Panc1 (cell line): ENCODE results near the gene DOCK3. TPM values are rescaled to one million over a fixed set of nuclear protein-coding genes. Genes with fewer than 3 reads are reported as not detected.
"Not testable (repeated sequence)": the region's sequence is repeated elsewhere in the genome, so short reads cannot be mapped to it uniquely, and the experiment has no call there.

Experiments
- ATAC-seq: fragments of 200-7000 bp; cut with Tn5 transposase; 2 replicates; pipeline ENCODE4 v1.9.1; 2020; ENCODE audit warnings: mild to moderate bottlenecking, moderate library complexity
- BruUV-seq: library from RNA; stranded (reverse); fragments of 400-500 nt; replicated peaks from 2 replicates; lab custom pipeline; 2021; lab: Mats Ljungman, UMichigan
- CTCF ChIA-PET: fragments of 300-600 bp; sonication (Branson Sonifier 250); formaldehyde crosslinking; loops from one replicate; lab custom pipeline; 2022; ENCODE audit warnings: antibody characterized with exemption; lab: Charles Lee
- POLR2A ChIA-PET: fragments of 300-600 bp; sonication (Branson Sonifier 250); formaldehyde crosslinking; loops from one replicate; lab custom pipeline; 2022; ENCODE audit warnings: antibody characterized with exemption; lab: Charles Lee
- DNase-seq: peaks from one replicate; pipeline ENCODE4 v3.0.0-alpha.2; 2010; ENCODE audit warnings: low read depth, low spot score
- H3K27ac ChIP-seq: 2 replicates; pipeline ENCODE4 v1.5.1; 2011; ENCODE audit warnings: mild to moderate bottlenecking, low read length, inconsistent platforms
- H3K27me3 ChIP-seq: fragments of 200-500 bp; sonication (Bioruptor generic); 2 replicates; pipeline ENCODE4 v1.6.0; 2014; ENCODE audit warnings: low read length, inconsistent platforms; ENCODE audit not compliant: control insufficient read depth, insufficient read depth
- H3K36me3 ChIP-seq: fragments of 200-500 bp; sonication (Bioruptor generic); 2 replicates; pipeline ENCODE4 v1.5.1; 2014; ENCODE audit warnings: inconsistent platforms, mild to moderate bottlenecking, low read length, moderate library complexity; ENCODE audit not compliant: control insufficient read depth, insufficient read depth
- H3K4me1 ChIP-seq: 2 replicates; pipeline ENCODE4 v1.5.1; 2011; ENCODE audit warnings: inconsistent platforms, mild to moderate bottlenecking, low read length, moderate library complexity; ENCODE audit not compliant: control insufficient read depth, insufficient read depth
- H3K4me3 ChIP-seq, 2 experiments: 2 replicates each; pipeline ENCODE4 v1.5.1; 2011 to 2012; ENCODE audit warnings: low read depth in 2 of 2, low read length in 2 of 2, mild to moderate bottlenecking in 2 of 2, inconsistent platforms in 1 of 2, moderate library complexity in 1 of 2
- H3K9me3 ChIP-seq: fragments of 200-500 bp; sonication (Bioruptor generic); 2 replicates; pipeline ENCODE4 v1.5.1; 2014; ENCODE audit warnings: low read depth, mild to moderate bottlenecking, inconsistent platforms, low read length, moderate library complexity; ENCODE audit not compliant: control insufficient read depth, insufficient read depth
- CTCF ChIP-seq: fragments of 450-650 bp; IDR thresholded peaks from 2 replicates; pipeline ENCODE4 v1.5.1; 2017; ENCODE audit warnings: mild to moderate bottlenecking
- POLR2AphosphoS5 ChIP-seq: IDR thresholded peaks from 2 replicates; pipeline ENCODE4 v1.6.1; 2012; ENCODE audit warnings: mild to moderate bottlenecking, low read depth, low read length, moderate library complexity
- REST ChIP-seq, 2 experiments: IDR thresholded peaks; 2 replicates each; pipeline ENCODE4 v1.6.1; 2011 to 2012; ENCODE audit warnings: low read depth in 2 of 2, control low read depth in 1 of 2, low read length in 1 of 2, mild to moderate bottlenecking in 1 of 2, moderate library complexity in 1 of 2; ENCODE audit not compliant: insufficient read depth in 1 of 2
- SIN3A ChIP-seq: IDR thresholded peaks from 2 replicates; pipeline ENCODE4 v1.6.1; 2012; ENCODE audit warnings: low read depth, mild to moderate bottlenecking, low read length, moderate library complexity, borderline replicate concordance; ENCODE audit not compliant: insufficient read depth
- TCF7L2 ChIP-seq: IDR thresholded peaks from 2 replicates; pipeline ENCODE4 v1.6.1; 2011; ENCODE audit warnings: mild to moderate bottlenecking, low read depth, low read length, inconsistent platforms
- in situ Hi-C: cut with HindIII; loops from 2 replicates; pipeline ENCODE4 v1.10.0; 2016; ENCODE audit warnings: low sequenced_read_pairs, low pct_unique_long_range_greater_than_20kb
- intact Hi-C: fragments of 100-400 bp; cut with micrococcal nuclease; formaldehyde crosslinking; loops from one replicate; pipeline ENCODE4 v1.10.0; 2022; ENCODE audit not compliant: unreplicated experiment
- total RNA-seq: library from RNA; stranded (reverse); gene quantifications from one replicate; pipeline ENCODE4 v1.2.1, GENCODE V29; 2021; ENCODE audit not compliant: unreplicated experiment

The DOCK3 gene
- total RNA-seq, 1 experiment from 2014 or later: 0.21 TPM

- H3K27ac ChIP-seq: no peak overlapping the region
- no peaks in the 10 kb centered on the region for H3K36me3 ChIP-seq
- CTCF ChIA-PET: no interaction called here
- no peaks in the 10 kb centered on the region for H3K9me3 ChIP-seq
- H3K4me1 ChIP-seq: no peaks in the 10 kb centered on the region
- ATAC-seq (no peak), DNase-seq (no peak)
- in situ Hi-C loops: no loop called here
- TF ChIP-seq TCF7L2 (no peak), SIN3A (no peak), REST (IDR thresholded peaks at IDR 0.05; ENCODE audit: insufficient read depth in 1 of 2, low read depth in 2 of 2, low read length in 1 of 2) (no peak), POLR2AphosphoS5 (no peak), CTCF (no peak)
- H3K4me3 ChIP-seq: no peak overlapping the region
- intact Hi-C loops: no loop called here
- H3K27me3 ChIP-seq: no peaks in the 10 kb centered on the region
- BruUV-seq: no TSS peak
- POLR2A ChIA-PET: no interaction called here
Measured at GRCh38 chr3:50825841-50826240, 151.1 kb downstream of the DOCK3 start.

- Histone ChIP-seq H3K36me3 (no peaks in the 10 kb centered on the region), H3K4me3 (no peak overlapping the region), H3K27ac (no peak overlapping the region), H3K9me3 (no peaks in the 10 kb centered on the region), H3K4me1 (no peaks in the 10 kb centered on the region), H3K27me3 (no peaks in the 10 kb centered on the region)
- POLR2A ChIA-PET: no interaction called here
- ATAC-seq: no peak
- DNase-seq: no peak
- CTCF ChIA-PET: no interaction called here
- no TSS peak for BruUV-seq
- in situ Hi-C loops (no loop called here), intact Hi-C loops (no loop called here)
- TF ChIP-seq REST (IDR thresholded peaks at IDR 0.05; ENCODE audit: insufficient read depth in 1 of 2, low read depth in 2 of 2, low read length in 1 of 2): no peak
- TF ChIP-seq CTCF: no peak
- no peak for TF ChIP-seq TCF7L2
- TF ChIP-seq POLR2AphosphoS5: no peak
- TF ChIP-seq SIN3A: no peak
Measured at GRCh38 chr3:50830451-50830850, 155.7 kb downstream of the DOCK3 start.

GRCh38 chr3:50831009-50831408, 156.3 kb downstream of the DOCK3 start:
- H3K4me3 ChIP-seq, H3K36me3 ChIP-seq, CTCF ChIA-PET, DNase-seq, ATAC-seq, H3K27me3 ChIP-seq, in situ Hi-C loops, H3K4me1 ChIP-seq, H3K9me3 ChIP-seq, intact Hi-C loops, H3K27ac ChIP-seq, POLR2A ChIA-PET, BruUV-seq: not testable (repeated sequence)
